AG09319 (cell line): Measurements from ENCODE around the gene SH2D4B.
"Not testable (repeated sequence)": the region's sequence is repeated elsewhere in the genome, so short reads cannot be mapped to it uniquely, and the experiment has no call there.

Experiments
- DNase-seq: peaks from one replicate; pipeline ENCODE4 v3.0.0-alpha.2; 2010; ENCODE audit warnings: low read depth; ENCODE audit errors: extremely low read depth
- CTCF ChIP-seq: IDR thresholded peaks from 2 replicates; pipeline ENCODE4 v1.5.1; 2011; ENCODE audit warnings: low read depth, mild to moderate bottlenecking, inconsistent platforms, low read length, moderate library complexity

Gene SH2D4B

GRCh38 chr10:80529604-80530003 is 8.1 kb upstream of the SH2D4B start:
- no peak for TF ChIP-seq CTCF
- no peak for DNase-seq

DNA sequence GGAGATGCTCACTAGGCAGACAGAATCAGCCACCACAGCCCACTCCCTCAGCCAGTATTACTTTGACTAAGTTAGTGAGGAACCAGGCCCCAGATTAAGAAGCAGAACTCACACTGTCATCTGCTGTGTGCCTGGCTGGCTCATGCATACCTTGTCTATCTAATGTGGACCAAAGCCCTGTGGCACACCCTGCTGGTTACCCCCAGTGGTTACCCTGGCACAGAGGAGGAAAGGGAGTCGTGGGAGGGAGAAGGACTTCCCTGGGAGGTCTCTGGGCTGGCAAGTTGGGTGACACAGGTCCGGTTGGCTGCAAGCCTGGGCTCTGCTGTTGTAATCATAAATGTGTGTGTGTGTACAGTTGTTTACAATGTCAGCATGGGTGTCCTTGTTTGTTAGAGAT is 7.5 kb upstream of the SH2D4B start:
- TF ChIP-seq CTCF = peak; percentile 10
- DNase-seq = no peak

- no peak for DNase-seq
Measured at GRCh38 chr10:80530816-80531215, 6.9 kb upstream of the SH2D4B start.

DNA sequence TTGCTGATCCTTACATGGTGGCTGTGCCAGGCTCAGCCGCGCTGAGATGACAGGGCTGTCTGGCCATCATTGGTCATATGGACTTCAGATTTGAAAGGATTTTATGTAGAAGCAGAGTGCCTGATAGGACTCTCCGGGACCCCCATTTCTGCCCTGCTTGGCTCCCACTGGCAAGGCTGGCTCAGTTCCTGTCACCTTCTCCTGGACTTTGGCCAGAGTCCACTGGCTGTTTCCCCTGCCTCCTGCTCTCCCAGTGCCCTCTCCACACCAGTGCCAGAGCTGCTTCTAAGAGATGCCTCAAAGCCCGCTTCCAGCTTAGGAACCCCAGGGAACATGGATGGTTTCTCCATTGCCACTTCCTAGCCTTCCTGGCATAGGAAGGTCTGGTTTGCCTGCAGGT is 5.1 kb upstream of the SH2D4B start:
- DNase-seq = no peak
- no peak for TF ChIP-seq CTCF

More at GRCh38 chr10:80530816-80531215, 6.9 kb upstream of the SH2D4B start:
- no peak for TF ChIP-seq CTCF

- DNase-seq = not testable (repeated sequence)
Measured at GRCh38 chr10:80534059-80534458, 3.6 kb upstream of the SH2D4B start.

DNA sequence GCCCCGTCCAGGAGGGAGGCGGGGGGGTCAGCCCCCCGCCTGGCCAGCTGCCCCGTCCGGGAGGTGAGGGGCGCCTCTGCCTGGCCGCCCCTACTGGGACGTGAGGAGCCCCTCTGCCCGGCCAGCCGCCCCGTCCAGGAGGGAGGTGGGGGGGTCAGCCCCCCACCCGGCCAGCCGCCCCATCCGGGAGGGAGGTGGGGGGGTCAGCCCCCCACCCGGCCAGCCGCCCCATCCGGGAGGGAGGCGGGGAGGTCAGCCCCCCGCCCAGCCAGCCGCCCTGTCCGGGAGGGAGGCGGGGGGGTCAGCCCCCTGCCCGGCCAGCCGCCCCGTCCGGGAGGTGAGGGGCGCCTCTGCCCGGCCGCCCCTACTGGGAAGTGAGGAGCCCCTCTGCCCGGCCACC is 3.1 kb upstream of the SH2D4B start:
- not testable (repeated sequence) for DNase-seq

GRCh38 chr10:80535671-80536360 is 1.9 kb upstream of the SH2D4B start:
- DNase-seq = peak; percentile 5
- peak; percentile 28 for TF ChIP-seq CTCF

DNA sequence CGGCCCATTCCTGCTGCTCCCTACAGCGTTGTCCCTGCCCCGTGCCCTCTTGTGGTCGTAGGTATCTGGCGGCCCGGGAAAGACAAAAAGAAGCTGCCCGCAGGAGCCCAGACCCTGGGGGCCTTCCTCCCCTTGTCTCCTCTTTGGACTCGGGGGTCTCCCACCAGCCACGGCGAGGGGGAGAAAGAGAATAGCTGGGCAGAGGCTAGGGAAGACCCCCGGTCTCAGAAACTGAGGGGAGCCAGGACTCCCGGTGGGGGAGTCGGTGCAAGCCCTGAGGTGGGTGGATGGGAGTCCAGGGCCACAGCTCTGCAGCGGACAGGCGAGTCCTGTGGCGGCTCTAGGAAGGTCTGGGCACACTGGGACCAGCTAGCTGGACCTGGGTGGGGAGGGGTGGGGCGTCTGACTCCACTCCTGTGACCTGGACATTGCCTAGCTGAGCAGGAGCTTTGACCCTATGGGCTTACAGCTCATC is 1.3 kb upstream of the SH2D4B start:
- no peak for DNase-seq
- no peak for TF ChIP-seq CTCF
